HUES6 (cell line): Measurements from ENCODE around the gene GPR65.

Source experiments
- H3K27ac ChIP-seq: 2 replicates; pipeline ENCODE4 v1.7.0; 2013; ENCODE audit warnings: low read depth, mild to moderate bottlenecking, low read length, inconsistent platforms
- H3K27me3 ChIP-seq: 2 replicates; pipeline ENCODE4 v1.6.1; 2013; ENCODE audit warnings: low read length; ENCODE audit not compliant: control insufficient read depth, insufficient read depth
- H3K36me3 ChIP-seq: 2 replicates; pipeline ENCODE4 v1.6.1; 2013; ENCODE audit warnings: low read length; ENCODE audit not compliant: control insufficient read depth, insufficient read depth
- H3K4me1 ChIP-seq: 2 replicates; pipeline ENCODE4 v1.6.1; 2013; ENCODE audit warnings: low read length; ENCODE audit not compliant: control insufficient read depth, insufficient read depth
- H3K4me3 ChIP-seq: 2 replicates; pipeline ENCODE4 v1.5.1; 2013; ENCODE audit warnings: low read depth, low read length
- H3K9ac ChIP-seq: one replicate; pipeline ENCODE4 v1.6.1; 2013; ENCODE audit warnings: mild to moderate bottlenecking, low read length
- H3K9me3 ChIP-seq: 2 replicates; pipeline ENCODE4 v1.6.1; 2013; ENCODE audit warnings: low read depth, low read length; ENCODE audit not compliant: control insufficient read depth, insufficient read depth

The GPR65 gene

GRCh38 chr14:88004506-88005036, 364 bp upstream of the GPR65 start:
- Histone ChIP-seq H3K4me1 (no peaks in the 10 kb centered on the region), H3K9me3 (no peaks in the 10 kb centered on the region), H3K27ac (no peak overlapping the region), H3K9ac (no peak overlapping the region), H3K27me3 (no peaks in the 10 kb centered on the region), H3K4me3 (no peak overlapping the region), H3K36me3 (no peaks in the 10 kb centered on the region)

- Histone ChIP-seq H3K36me3 (no peaks in the 10 kb centered on the region), H3K4me1 (no peaks in the 10 kb centered on the region), H3K27ac (no peak overlapping the region), H3K27me3 (no peaks in the 10 kb centered on the region), H3K4me3 (no peak overlapping the region), H3K9me3 (no peaks in the 10 kb centered on the region), H3K9ac (no peak overlapping the region)
Observed at GRCh38 chr14:88005978-88006851, 1.3 kb downstream of the GPR65 start.

GRCh38 chr14:88007608-88008007, 2.7 kb downstream of the GPR65 start:
- H3K4me1 ChIP-seq = no peaks in the 10 kb centered on the region
- no peak overlapping the region for H3K27ac ChIP-seq
- H3K4me3 ChIP-seq = no peak overlapping the region
- H3K9me3 ChIP-seq = no peaks in the 10 kb centered on the region
- H3K27me3 ChIP-seq = no peaks in the 10 kb centered on the region
- no peaks in the 10 kb centered on the region for H3K36me3 ChIP-seq
- H3K9ac ChIP-seq = no peak overlapping the region

GRCh38 chr14:88008039-88008742, 3.3 kb downstream of the GPR65 start:
- H3K9ac ChIP-seq = no peak overlapping the region
- H3K9me3 ChIP-seq = no peaks in the 10 kb centered on the region
- H3K4me3 ChIP-seq = no peak overlapping the region
- no peaks in the 10 kb centered on the region for H3K36me3 ChIP-seq
- H3K27ac ChIP-seq = no peak overlapping the region
- no peaks in the 10 kb centered on the region for H3K4me1 ChIP-seq
- H3K27me3 ChIP-seq = no peaks in the 10 kb centered on the region

- H3K4me3 ChIP-seq = no peak overlapping the region
- H3K36me3 ChIP-seq = no peaks in the 10 kb centered on the region
- no peaks in the 10 kb centered on the region for H3K27me3 ChIP-seq
- no peaks in the 10 kb centered on the region for H3K4me1 ChIP-seq
- no peaks in the 10 kb centered on the region for H3K9me3 ChIP-seq
- H3K9ac ChIP-seq = no peak overlapping the region
- no peak overlapping the region for H3K27ac ChIP-seq
Observed at GRCh38 chr14:88009486-88009885, 4.6 kb downstream of the GPR65 start.

- Histone ChIP-seq H3K4me1 (no peaks in the 10 kb centered on the region), H3K4me3 (no peak overlapping the region), H3K9me3 (no peaks in the 10 kb centered on the region), H3K27me3 (no peaks in the 10 kb centered on the region), H3K36me3 (no peaks in the 10 kb centered on the region), H3K9ac (no peak overlapping the region), H3K27ac (no peak overlapping the region)
Observed at GRCh38 chr14:88010331-88010730, 5.4 kb downstream of the GPR65 start.

GRCh38 chr14:88012495-88012894, 7.6 kb downstream of the GPR65 start:
- Histone ChIP-seq H3K36me3 (no peaks in the 10 kb centered on the region), H3K27ac (no peak overlapping the region), H3K4me3 (no peak overlapping the region), H3K9me3 (no peaks in the 10 kb centered on the region), H3K27me3 (no peaks in the 10 kb centered on the region), H3K4me1 (no peaks in the 10 kb centered on the region), H3K9ac (no peak overlapping the region)

GRCh38 chr14:88013750-88014349, 8.9 kb downstream of the GPR65 start:
- Histone ChIP-seq H3K27ac (no peak overlapping the region), H3K27me3 (no peaks in the 10 kb centered on the region), H3K36me3 (no peaks in the 10 kb centered on the region), H3K4me1 (no peaks in the 10 kb centered on the region), H3K4me3 (no peak overlapping the region), H3K9ac (no peak overlapping the region), H3K9me3 (no peaks in the 10 kb centered on the region)

- Histone ChIP-seq H3K9me3 (no peaks in the 10 kb centered on the region), H3K4me3 (no peak overlapping the region), H3K9ac (no peak overlapping the region), H3K4me1 (no peaks in the 10 kb centered on the region), H3K27ac (no peak overlapping the region), H3K36me3 (no peaks in the 10 kb centered on the region), H3K27me3 (no peaks in the 10 kb centered on the region)
Observed at GRCh38 chr14:88016768-88017167, 11.8 kb downstream of the GPR65 start.

GRCh38 chr14:88017535-88017934, 12.6 kb downstream of the GPR65 start:
- Histone ChIP-seq H3K9me3 (no peaks in the 10 kb centered on the region), H3K4me1 (no peaks in the 10 kb centered on the region), H3K27me3 (no peaks in the 10 kb centered on the region), H3K36me3 (no peaks in the 10 kb centered on the region), H3K27ac (no peak overlapping the region), H3K9ac (no peak overlapping the region), H3K4me3 (no peak overlapping the region)
